Epithelial cell of esophagus (primary cell): ENCODE results near the gene ENTHD1.

Experiments used
- DNase-seq: peaks from one replicate; pipeline ENCODE4 v3.0.0; 2010; ENCODE audit warnings: low read depth
- H3K4me3 ChIP-seq: 2 replicates; pipeline ENCODE4 v1.5.1; 2011; ENCODE audit warnings: mild to moderate bottlenecking, low read length, control low read depth
- CTCF ChIP-seq: IDR thresholded peaks from 2 replicates; pipeline ENCODE4 v1.5.1; 2011; ENCODE audit warnings: low read depth, mild to moderate bottlenecking, low read length, control low read depth, inconsistent platforms; ENCODE audit not compliant: insufficient read depth; ENCODE audit errors: missing control alignments

ENTHD1 gene

DNA sequence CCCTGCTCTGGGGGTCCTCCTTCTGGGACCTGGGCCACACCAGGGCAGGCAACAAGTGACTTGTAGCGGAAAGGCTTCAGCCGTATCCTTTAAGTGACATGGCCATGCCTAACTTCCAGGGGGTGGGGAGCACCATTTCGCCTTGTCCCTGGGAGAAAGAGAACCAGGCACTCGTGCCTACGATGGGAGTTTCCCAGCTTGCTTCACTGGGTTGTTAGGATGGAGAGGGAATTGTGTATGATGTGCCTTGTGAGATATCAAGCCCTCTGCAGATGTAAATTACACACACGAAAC is 171.6 kb downstream of the ENTHD1 start:
- no peak for DNase-seq
- no peak for TF ChIP-seq CTCF
- H3K4me3 ChIP-seq: no peak overlapping the region

GRCh38 chr22:39721206-39722031 is 172.1 kb downstream of the ENTHD1 start:
- no peak overlapping the region for H3K4me3 ChIP-seq
- TF ChIP-seq CTCF: no peak
- no peak for DNase-seq

DNA sequence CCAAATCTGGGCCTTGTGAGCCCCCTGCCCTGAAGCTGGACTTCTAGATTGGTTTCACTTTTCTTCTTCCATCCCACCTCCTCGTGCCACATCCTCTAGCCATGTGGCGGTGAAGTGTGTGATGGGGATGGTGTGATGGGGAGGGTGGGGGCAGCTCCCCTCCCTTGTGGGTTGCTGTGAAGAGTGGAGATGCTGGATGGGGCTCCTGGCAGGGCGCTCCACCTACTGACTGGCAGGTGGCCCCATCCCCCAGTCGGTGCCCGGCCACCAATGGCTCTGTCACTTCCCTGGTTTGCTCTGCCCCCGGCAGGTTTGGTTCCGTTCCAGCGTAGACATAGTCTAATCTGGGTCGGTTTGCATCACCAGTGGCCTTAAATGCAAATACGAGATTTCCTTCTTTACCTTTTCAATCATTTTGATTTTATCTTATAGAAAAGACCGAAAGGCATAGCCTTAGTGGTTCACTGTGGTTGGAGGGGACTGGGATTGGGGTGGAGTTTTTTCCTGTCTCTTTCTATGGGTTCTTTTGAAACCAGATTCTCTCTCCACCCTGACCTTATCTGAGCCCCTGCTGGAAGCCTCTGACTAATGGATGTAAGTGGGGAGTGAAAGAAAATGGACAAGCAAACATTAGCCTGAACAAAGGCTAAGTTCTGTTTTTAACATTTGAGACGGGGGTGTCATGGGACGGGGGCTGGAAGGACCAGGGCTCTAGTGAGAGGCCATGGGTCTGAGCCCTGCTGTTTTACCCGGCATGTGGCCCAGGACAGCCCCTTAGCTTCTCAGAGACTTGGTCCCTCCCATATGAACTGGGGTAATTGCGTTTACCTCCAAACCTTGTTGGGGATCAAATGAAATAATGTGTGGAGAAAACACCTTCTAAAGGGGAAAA is 173.8 kb downstream of the ENTHD1 start:
- no peak overlapping the region for H3K4me3 ChIP-seq
- DNase-seq: no peak
- TF ChIP-seq CTCF: no peak

- no peak for TF ChIP-seq CTCF
- DNase-seq: no peak
- no peak overlapping the region for H3K4me3 ChIP-seq
These were observed 174.6 kb downstream of the ENTHD1 start for GRCh38 chr22:39718921-39719475.

DNA sequence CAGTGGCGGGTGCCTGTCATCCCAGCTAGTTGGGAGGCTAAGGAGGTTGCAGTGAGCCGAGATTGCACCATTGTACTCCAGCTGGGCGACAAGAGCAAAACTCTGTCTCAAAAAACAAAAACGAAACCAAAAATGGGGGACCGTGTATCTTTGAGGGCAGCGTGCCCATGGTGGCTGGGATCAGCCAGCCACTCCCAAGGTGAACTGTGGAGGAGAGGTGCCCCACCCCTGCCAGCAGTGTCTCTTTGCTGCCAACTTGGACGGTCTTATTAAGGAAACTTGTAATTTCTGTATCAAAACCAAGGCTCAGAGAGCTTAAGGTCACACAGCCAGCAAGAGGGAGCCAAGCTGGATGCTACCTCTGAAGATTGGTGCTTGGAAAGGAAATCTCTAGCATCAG is 175.4 kb downstream of the ENTHD1 start:
- no peak for TF ChIP-seq CTCF
- no peak for DNase-seq
- no peak overlapping the region for H3K4me3 ChIP-seq

- no peak for DNase-seq
- H3K4me3 ChIP-seq: no peak overlapping the region
- no peak for TF ChIP-seq CTCF
These were observed 176.5 kb downstream of the ENTHD1 start for GRCh38 chr22:39717099-39717498.
